ENCODE results near the gene PCDH7.

PCDH7 gene

GRCh38 chr4:30755346-30755745 is 35.2 kb downstream of the PCDH7 start:
- Histone ChIP-seq H3K4me3 (ENCODE audit: low read depth, low read length) (no peak overlapping the region), H3K4me1 (ENCODE audit: control insufficient read depth, insufficient read depth, low read length) (peaks cover 3% of the 10 kb centered on the region; the same call in 1 of the 2 replicates), H3K9me3 (ENCODE audit: control insufficient read depth, insufficient read depth, low read depth, low read length) (no peaks in the 10 kb centered on the region), H3K27ac (ENCODE audit: extremely low read depth, low read depth, low read length) (no peak overlapping the region), H3K36me3 (ENCODE audit: control insufficient read depth in 2 of 2, insufficient read depth in 1 of 2, low read length in 2 of 2) (no peaks in the 10 kb centered on the region)
- ChIA-PET POLR2A (no interaction called here), CTCF (interaction anchor here (0.6 kb wide), 1 partner anchor 33 kb away, joined by 3 read pairs; no protein-coding TSS in a partner anchor)
- TF ChIP-seq ZNF18 (tag by site-specific recombination; IDR thresholded peaks at IDR 0.05) = no peak
- no peak for TF ChIP-seq ZSCAN18 (tag by site-specific recombination; IDR thresholded peaks at IDR 0.05)
- TF ChIP-seq ZNF513 (tag by site-specific recombination; IDR thresholded peaks at IDR 0.05) = no peak
- TF ChIP-seq ZNF501 (tag by site-specific recombination; IDR thresholded peaks at IDR 0.05) = no peak
- no peak for TF ChIP-seq ZNF133 (tag by site-specific recombination; IDR thresholded peaks at IDR 0.05)
- TF ChIP-seq ZNF19 (tag by site-specific recombination; IDR thresholded peaks at IDR 0.05; ENCODE audit: low read depth) = no peak
- TF ChIP-seq ZNF549 (tag by site-specific recombination; IDR thresholded peaks at IDR 0.05) = no peak
- no peak for TF ChIP-seq ZNF518A (tag by site-specific recombination; conservative IDR thresholded peaks at IDR 0.05; ENCODE audit: low read depth)

- ChIA-PET POLR2A (no interaction called here), CTCF (no interaction called here)
- Histone ChIP-seq H3K36me3 (ENCODE audit: control insufficient read depth in 2 of 2, insufficient read depth in 1 of 2, low read length in 2 of 2) (no peaks in the 10 kb centered on the region), H3K9me3 (ENCODE audit: control insufficient read depth, insufficient read depth, low read depth, low read length) (no peaks in the 10 kb centered on the region), H3K27ac (ENCODE audit: extremely low read depth, low read depth, low read length) (no peak overlapping the region), H3K4me3 (ENCODE audit: low read depth, low read length) (no peak overlapping the region), H3K4me1 (ENCODE audit: control insufficient read depth, insufficient read depth, low read length) (peaks cover 3% of the 10 kb centered on the region; the same call in 1 of the 2 replicates)
- TF ChIP-seq ZNF518A (tag by site-specific recombination; conservative IDR thresholded peaks at IDR 0.05; ENCODE audit: low read depth) (no peak), ZNF2 (tag by site-specific recombination; IDR thresholded peaks at IDR 0.05) (no peak), INSM2 (tag by site-specific recombination; IDR thresholded peaks at IDR 0.05) (no peak), ZNF704 (tag by site-specific recombination; IDR thresholded peaks at IDR 0.05) (no peak), PBX3 (CRISPR knock-in tag; IDR thresholded peaks at IDR 0.05) (no peak), ZNF76 (tag by site-specific recombination; IDR thresholded peaks at IDR 0.05; ENCODE audit: borderline replicate concordance, low read depth) (no peak)
Observed at GRCh38 chr4:30756553-30756952, 36.4 kb downstream of the PCDH7 start.

All from HEK293 (cell line).